Suppressor macrophage (primary cell): ENCODE results near the gene HBEGF.

Experiments used
- DNase-seq, 4 experiments: peaks; one replicate each; pipeline ENCODE4 v3.0.0-alpha.2; 2020 to 2022

HBEGF gene

DNA sequence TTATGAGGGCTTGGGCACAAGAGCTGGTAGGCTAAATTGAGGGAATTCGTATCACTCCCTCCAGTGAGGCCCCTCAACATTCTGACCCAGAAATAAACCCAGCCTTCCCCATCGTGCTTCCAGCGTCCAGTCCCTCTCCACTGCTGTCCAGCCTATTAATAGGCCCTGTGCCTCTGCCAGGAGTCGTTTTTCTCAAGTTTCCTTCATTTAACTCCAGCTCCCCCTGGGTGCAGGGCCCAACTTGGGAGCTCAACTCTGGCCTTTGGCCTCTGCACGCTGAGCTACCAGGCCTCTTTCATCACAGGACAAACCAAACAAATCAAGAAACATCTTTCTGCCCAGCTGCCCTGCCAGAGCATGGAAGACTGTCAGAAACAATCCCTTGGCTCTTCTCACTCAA, 10.0 kb downstream of the HBEGF start:
- no peak for DNase-seq

DNA sequence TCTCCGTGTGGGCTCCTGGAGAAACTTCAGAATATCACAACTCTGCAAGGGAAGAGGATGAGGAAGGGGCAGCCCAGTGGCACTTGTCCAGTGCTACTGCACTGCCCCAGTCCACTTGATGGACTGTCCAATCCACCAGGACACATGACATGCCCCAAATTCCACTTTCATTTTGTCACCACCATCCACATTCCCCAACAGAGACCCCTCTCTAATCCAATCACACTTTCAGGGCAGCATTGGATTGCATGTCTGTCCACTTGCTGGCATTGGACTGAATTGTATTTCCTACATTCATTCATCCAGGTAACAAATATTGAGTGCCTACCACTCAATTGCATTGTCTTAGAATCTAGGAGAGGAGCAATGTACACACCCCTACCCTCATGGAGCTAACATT, 14.8 kb downstream of the HBEGF start:
- peak in 1 of 4 experiments; percentile 14 for DNase-seq

DNA sequence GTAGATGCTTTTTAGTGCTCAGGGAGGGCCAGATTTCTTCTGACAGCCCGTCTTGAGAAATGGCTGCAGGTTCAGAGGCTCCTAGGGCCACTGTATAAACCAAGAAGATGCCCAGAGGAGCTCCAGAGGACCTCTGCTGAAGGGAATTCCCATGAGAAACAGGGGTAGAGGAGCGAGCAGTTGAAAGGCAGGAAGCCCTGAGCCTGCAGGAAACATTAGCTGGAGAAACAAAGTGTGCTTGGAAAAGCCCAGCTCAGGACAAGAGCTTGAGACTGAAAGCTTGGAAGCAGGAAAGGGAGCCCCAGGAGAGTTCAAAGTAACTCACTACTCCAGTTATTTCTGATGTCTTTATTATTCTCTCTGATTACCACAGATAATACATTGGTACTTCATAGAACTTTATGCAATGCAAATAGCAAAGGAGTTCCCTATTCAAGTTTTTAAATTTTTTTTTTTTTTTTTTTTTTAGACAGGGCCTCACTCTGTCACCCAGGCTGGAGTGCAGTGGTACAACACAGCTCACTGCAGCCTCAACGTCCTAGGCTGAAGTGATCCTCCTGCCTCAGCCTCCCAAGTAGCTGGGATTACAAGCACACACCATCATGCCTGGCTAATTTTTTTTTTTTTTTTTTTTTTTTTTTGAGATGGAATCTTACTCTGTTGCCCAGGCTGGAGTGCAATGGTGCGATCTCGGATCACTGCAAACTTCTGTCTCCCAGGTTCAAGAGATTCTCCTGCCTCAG, 16.5 kb downstream of the HBEGF start:
- no peak for DNase-seq

DNA sequence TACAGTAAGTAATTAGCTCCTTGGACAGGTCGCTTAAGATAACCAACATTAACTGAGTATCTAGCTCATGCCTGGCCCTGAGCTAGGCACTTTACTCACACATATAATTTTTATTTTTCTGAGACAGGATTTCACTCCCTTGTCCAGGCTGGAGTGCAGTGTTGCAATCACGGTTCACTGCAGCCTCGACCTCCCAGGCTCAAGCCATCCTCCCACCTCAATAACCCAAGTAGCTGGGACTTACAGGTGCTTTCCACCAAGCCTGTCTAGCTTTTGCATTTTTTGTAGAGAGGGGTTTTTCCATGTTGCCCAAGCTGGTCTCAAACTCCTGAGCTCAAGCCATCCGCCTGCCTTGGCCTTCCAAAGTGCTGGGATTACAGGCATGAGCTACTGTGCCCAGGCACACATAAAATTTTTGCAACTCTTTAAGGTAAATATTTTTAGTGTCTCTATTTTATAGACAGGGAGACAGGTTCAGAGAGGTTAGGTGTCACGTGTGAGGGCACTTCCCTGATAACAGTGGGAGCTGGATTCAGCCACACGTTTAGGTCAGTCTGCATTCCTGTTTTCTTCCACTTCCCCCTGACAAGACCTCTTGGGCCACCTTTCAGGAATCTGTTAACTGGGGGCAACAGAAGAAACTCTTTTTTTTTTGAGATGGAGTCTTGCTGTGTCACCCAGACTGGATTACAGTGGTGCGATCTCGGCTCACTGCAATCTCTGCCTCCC, 18.2 kb downstream of the HBEGF start:
- no peak for DNase-seq

DNA sequence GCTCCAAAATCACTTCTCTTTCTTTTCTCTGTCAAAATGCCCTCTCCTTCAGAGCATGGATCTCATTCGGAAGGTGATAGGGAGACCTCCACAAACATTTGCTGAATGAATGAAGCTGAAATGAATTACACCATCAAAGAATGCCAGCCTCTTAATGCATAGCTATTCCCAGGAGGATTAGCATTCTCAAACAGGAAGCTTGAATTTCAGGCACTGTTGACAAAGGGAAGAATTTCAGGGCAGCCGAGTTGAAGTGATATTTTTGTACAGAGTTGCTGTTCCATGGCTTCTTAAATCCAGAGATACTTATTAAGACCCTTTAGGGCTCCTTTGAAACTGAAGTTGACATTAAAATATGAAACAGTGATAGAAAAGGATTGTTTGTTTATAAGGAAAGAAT, 18.8 kb downstream of the HBEGF start:
- no peak for DNase-seq

DNA sequence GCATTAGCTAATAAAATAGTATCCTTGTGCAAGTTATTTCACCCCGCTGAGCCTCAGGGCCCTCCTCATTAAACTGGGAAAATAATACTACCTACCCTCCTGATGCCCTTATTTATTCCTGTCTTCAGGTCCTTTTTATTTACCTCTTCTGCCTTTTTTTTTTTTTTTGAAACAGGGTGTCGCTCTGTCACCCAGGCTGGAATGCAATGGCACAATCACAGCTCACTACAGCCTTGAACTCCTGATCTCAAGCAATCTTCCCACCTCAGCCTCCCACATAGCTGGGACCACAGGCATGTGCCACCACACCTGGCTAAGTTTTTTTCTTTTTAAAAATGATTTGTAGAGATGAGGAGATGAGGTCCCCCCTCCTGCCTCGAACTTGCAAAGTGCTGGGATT, 20.9 kb downstream of the HBEGF start:
- no peak for DNase-seq

DNA sequence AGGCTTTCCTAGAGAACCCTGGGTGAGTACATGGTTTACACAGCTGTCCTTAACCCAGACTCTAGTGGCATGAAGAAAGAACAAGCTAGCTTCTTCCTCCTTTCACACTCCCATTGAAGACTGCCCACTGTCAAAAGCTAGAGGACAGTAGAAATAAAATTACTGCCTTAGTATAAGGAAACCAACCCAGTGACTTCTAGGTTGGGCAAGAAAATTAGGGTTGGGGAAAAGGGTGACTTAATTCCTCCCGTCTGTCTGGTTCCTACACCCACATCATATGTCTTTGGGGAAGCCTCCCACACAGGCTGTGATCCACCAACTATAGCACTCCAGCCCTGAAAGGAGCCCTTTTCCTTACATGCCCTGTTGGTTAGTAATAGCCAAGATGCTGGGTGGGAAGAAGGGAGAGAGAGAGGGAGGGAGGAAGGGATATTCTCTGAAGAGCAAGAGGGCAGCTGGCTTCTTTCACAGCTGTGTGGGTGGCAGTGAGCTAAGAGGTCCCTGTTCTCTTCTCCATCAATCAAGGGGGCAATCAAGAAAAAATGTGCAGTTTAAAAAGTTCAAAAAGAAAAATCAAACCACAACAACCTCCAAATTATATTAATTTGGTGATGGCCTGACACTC, 21.7 kb downstream of the HBEGF start:
- DNase-seq: peak; percentile 87 to 98 (median 92)

DNA sequence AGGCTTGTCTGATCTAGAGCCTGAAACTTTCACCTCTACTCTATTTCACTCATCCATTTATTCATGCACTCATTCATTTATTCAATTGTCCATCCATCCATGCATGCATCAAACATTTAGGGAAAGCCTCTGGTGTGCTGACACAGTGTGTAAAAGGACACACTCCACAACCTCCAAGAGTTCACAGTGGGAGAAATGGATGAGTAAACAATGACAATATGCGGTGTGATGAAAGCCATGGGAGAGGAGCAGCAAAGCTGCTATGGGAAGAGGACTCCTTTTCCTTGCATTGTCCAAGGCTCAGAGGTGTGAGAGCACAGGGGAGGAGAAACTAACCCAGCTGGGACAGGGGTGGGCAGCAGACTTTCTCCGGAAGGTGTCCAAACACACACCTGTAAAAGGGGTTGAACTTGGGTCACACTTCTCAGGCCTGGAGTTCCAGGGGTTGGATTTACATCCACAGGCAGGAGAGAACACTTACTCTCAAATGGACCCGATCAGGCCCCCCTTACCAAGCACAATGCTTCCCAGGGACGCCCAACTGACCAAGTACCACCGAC, 22.3 kb downstream of the HBEGF start:
- DNase-seq: peak in 1 of 4 experiments; percentile 56

DNA sequence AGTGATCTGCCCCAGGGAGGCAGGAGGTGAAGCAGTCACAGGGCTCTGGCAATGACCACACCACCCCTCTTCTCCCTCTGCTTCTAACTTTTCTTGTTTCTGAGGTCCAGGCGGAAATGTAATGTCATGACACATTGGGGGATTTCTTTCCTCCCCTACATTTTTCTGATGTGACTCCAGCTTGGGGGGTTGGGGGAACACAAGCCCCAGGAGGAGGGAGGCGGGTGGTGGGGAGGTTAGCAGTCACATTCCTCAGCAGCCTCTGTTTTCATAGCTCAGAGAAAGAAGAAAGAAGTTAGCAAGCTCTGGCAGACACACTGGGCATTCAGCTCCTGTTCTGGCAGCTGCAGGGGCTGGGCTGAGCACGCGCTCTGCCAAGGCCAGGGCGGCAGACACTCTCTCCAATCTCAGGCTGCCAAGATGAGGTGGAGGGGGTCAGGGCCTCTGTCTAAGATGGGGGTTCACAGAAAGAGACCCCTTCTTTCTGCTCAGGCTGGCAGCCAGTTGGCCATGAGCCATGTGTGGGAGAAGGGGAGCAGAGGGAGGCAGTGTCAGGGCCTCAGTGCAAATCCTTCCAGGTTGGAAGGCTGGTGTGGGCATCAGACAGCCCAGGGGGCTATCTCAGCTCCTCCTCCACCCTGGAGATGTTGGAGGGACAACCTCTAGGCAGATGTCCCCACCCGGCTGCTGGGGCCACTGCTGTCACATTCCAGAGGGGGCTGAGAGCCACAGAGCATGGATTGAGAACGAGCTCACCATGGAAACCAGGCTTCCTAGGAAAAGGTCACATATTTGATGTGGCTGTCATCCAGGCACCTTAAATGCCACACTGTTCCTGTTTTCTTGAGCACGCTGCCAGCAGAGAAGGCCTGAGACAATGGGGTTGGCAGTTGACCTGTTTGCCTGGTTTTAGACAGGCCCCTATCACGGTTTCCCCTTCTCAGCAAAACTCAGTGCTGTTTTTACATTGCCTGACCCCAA, 23.4 kb downstream of the HBEGF start:
- peak; percentile 42 to 66 (median 59) for DNase-seq

DNA sequence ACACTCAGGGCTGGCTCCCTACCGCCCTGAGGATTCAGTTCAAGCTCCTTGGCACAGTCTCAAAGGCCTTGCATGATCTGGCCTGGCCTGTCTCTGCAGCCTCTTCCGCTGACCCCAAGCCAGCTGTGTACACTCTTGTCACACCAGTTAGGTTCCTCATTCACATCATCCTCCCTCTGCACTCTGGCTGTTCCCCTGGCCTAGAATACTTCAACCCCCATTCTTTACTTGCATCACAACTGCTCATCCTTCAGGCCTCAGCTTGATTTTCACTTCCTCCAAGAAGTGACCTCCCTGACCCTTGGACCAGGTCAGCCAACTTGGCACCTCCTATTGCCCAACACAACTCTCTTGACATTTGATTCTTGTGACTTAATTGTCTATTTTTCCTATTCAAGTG, 24.6 kb downstream of the HBEGF start:
- peak; percentile 94 to 99 (median 96) for DNase-seq

DNA sequence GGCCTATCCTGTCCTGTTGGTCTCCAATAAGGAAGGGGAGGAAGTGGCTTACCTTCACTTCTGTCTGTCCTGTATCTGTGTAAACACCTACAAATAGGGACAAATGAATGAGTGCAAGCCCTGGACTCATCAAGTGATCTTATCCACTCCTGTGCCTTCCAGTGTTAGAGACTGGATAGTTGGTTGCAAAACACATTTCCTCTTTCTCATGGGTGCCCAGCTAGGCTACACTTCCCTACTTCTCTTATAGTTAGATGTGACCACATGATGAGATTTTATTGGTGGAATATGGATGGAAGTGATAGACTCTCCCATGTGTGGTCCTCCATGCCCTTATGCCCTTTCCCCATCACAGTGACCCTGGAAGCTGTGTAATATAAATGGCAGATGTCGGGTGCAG, 26.6 kb downstream of the HBEGF start:
- DNase-seq: peak; percentile 74 to 92 (median 84)

DNA sequence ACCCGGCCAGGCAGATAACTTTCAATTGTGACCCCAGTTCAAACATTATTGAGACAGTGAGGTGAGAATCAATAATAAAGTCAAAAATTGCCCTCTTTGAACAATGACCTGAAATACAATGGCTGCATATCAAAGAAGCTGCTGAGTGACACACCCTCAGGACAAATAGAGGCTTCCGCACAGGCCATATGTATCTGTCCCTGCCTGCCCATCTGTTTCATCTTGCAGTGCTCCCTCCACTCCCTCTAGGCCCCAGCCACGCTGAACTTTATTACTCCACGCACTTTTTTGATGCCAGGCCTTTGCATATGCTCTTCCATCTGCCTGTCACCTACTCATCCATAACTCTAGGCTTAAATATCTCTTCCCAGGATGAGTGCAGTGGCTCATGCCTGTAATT, 27.6 kb downstream of the HBEGF start:
- no peak for DNase-seq

DNA sequence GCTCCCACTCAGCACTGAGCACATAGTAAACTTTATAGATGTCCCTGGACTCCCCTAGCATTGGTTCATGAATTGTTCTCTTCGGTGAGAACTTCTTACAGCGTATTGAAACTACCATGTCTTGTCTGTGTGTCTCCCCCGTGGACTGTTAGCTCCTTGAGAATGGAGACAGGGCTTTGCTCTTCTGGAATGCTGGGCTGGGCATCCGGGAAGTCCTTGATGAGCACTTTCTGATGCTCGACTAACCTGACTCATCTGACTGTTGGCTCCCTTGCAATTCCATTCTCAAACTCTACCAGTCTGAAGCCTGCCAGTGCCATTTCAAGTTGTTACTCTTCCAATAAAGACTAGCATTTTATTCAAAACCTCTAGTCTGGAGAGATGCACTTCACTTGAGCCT, 28.5 kb downstream of the HBEGF start:
- DNase-seq: no peak

DNA sequence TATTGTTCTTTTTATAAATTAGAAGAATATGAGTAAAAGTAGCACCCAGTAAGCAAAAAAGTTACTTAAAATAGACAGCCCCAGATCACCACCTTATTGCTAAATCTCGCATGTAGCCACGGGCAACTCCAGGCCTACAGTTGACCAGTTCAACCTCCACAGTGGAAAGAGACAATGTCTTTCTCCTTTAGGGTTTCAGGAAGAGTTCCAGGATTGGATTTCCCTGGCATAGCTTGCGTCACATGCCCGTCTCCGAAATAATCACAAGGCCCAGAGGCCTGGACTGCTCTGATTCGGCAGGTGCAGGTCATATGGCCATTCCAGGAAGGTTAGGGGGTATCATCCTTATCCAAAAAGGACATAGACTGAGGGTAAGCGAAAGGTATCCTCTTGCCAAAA, 33.6 kb downstream of the HBEGF start:
- DNase-seq: peak in 3 of 4 experiments; percentile 25 to 34 (median 33)

DNA sequence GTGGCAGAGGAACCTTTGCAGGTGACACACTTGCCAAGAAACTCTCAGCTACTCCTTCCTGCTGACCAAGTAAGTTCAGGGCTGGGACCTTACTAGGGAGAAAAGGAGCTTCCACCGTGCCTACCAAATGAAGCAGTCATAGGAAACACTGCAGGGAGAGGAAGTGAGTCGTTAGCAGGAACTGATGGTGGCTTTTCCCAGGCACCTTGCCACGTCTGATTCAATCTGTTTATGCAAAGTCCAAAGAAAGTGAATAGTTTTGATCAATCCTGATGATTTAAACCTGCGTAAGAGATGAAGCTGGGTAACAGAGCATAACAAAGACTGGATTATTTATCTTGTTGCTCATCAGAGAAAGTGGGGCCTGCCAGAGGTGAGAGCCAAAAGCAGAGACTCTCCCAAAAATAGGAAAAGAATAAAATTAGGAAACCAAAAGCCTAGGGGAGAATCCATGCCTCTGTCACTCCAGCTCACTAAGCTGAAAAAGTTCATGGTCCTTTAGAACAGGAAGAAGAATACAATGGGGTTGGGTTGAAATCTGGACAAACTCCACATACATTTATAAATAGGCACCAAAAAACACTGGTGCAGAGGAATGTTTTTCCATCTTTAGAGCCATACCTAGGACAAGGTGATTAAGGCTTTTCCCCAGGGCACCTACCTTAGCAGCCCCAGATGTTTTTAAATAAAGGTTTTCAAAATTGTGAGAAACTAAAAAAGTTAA, 34.2 kb downstream of the HBEGF start:
- peak; percentile 68 to 82 (median 73) for DNase-seq

DNA sequence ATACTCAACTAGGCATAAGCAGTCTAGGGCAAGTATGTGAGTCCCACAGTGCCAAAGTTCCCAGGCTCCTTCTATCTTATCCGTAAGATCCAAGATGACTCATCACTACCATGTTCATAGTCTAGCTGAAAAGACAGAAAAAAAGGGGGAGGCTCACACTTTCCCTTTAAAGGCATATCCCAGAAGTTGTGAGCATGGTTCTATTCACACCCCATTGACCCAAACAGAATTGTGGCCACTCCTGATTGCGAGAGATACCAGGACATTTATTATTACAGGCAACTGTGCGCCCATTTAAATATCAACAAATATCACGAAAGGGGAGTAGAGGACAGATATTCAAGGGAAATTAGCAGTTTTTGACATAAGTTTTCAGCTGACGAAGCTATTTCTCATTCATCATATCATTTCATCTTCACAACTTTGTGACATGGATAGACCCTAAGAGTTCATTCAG, 35.4 kb downstream of the HBEGF start:
- DNase-seq: peak in 1 of 4 experiments; percentile 52

DNA sequence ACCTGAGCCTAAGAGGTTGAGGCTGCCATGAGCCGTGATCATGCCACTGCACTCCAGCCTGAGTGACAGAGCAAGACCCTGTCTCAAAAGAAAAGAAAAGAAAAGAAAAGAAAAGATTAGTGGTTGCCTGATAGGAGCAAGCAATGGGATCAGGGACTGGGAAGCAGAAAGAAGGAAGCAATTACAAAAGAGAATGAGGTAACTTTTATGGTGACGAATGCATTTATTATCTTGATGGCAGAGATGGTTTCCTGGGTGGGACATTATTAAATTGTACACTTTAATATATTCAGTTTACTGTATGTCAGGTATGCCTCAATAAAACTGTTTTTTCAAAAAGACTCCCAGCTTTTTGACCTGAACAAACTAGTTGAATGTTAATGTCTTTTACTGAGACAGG, 36.0 kb downstream of the HBEGF start:
- peak in 2 of 4 experiments; percentile 34 to 44 for DNase-seq

DNA sequence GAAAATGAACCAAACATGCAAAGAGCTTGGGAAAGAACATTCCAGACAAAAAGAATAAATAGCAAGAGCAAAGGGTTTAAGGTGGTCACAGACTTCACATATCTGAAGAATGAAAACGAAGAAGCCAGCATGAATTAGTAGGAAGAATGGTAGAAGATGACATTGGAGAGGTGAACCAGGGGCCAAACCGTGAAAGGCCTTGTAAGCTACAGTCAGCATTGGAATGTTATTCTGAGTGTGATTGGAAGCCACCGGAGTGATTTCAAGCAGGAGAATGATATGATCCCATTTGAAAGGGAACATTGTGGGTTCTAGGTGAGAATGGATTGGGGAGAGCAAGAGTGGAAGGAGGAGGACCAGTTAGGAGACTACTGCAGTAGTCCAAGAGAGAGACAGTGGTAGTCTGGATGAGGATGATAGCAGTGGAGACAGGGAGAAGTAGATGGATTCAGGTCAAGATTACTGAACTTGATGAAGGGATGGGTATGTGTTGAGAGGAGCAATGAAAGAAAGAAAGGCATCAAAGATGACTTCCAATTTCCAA, 36.6 kb downstream of the HBEGF start:
- no peak for DNase-seq

DNA sequence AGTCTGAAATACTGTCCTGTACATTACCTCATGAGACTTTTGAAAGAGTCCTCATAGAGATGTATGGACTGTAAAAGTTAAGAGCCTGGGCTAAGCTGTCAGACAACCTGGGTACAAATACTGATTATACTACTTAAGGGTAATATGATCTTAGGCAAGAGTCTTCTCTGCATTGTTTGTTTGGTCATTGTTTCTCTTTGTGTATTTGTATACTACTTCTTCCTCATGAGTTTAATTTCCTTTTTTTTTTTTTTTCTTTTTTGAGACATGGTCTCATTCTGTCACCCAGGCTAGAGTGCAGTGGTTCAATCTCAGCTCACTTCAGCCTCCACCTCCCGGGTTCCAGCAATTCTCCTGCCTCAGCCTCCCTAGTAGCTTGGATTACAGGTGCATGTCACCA, 40.9 kb downstream of the HBEGF start:
- peak in 2 of 4 experiments; percentile 34 to 41 for DNase-seq

DNA sequence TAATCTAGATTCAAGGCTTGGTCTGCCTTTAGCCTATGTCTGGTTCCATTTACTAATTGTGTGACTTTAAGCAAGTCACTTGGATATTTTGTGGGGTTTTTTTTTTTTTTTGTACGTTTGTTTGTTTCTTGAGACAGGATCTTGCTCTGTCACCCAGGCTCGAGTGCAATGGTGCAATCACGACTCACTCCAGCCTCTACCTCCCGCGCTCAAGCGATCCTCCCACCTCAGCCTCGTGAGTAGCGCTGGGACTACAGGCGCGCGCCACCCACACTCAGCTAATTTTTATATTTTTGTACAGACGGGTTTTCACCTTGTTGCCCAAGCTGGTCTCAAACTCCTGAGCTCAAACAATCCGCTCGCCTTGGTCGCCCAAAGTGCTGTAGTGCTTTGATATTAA, 42.4 kb downstream of the HBEGF start:
- DNase-seq: peak; percentile 46 to 74 (median 68)
